Measurements from ENCODE around the gene LURAP1L. TPM values are rescaled to one million over a fixed set of nuclear protein-coding genes. Genes with fewer than 3 reads are reported as not detected.

Gene LURAP1L
- total and polyA plus RNA-seq, 2 of the 4 experiments (the other 2 are of a cell fraction): 6.1 to 10.6 TPM

DNA sequence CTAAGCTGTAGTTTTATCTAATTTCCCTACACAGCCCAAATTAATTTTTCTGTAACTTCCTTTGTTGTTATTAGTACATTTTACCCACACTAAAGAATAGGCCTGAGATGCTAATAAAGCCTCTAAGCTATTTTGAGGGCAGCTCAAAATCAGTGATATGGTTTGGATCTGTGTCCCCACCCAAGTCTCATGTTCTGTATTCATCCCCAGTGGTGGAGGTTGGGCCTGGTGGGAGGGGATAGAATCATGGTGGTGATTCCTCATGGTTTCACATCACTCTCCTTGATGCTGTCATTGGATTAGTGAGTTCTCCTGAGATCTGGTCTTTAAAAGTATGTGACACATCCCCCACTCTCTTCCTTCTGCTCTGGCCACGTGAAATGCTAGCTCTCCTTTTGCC lies 27.3 kb downstream of the LURAP1L start:
- H3K36me3 ChIP-seq (ENCODE audit: control insufficient read depth, insufficient read depth, low read length): peaks cover 6% of the 10 kb centered on the region; the same call in 1 of the 2 replicates
- no peak overlapping the region for H3K4me2 ChIP-seq (ENCODE audit: low read depth, low read length)
- H3K18ac ChIP-seq (ENCODE audit: low read depth, low read length): peak overlapping the region; percentile 12; the same call in 1 of the 2 replicates
- no peak overlapping the region for H3K23ac ChIP-seq (ENCODE audit: low read depth, low read length)
- H2AK9ac ChIP-seq (replicated peaks; ENCODE audit: low read depth, low read length, poor library complexity): no peak overlapping the region
- no peak for ATAC-seq (ENCODE audit: low read depth)
- no peak overlapping the region for H3K9ac ChIP-seq (ENCODE audit: low read depth, low read length)
- H3K4ac ChIP-seq (ENCODE audit: low read depth, low read length): peak overlapping the region; percentile 24; the same call in 1 of the 2 replicates
- peak overlapping the region; percentile 45; the same call in 1 of the 2 replicates for H2BK120ac ChIP-seq (ENCODE audit: low read depth, low read length)
- no peak overlapping the region for H2AFZ ChIP-seq (replicated peaks; ENCODE audit: low read length, poor library complexity)
- peak overlapping the region; percentile 52; the same call in 1 of the 2 replicates for H2BK20ac ChIP-seq (ENCODE audit: low read depth, low read length)
- H2AK5ac ChIP-seq (ENCODE audit: low read depth, low read length): no peak overlapping the region
- H3K9me3 ChIP-seq (ENCODE audit: control insufficient read depth, insufficient read depth, low read length): no peaks in the 10 kb centered on the region
- peak overlapping the region; percentile 30; the same call in 1 of the 3 replicates for H2BK15ac ChIP-seq (ENCODE audit: low read depth, low read length)
- H3K4me3 ChIP-seq (ENCODE audit: insufficient read depth, low read depth, low read length): no peak overlapping the region
- peak overlapping the region; percentile 30; the same call in 1 of the 2 replicates for H3K14ac ChIP-seq (replicated peaks; ENCODE audit: low read depth, low read length)
- in situ Hi-C loops (cut with MboI; ENCODE audit: low sequenced_read_pairs) (no loop called here), dilution Hi-C loops (cut with HindIII; ENCODE audit: low sequenced_read_pairs, unreplicated experiment) (no loop called here), intact Hi-C loops (cut with micrococcal nuclease) (no loop called here)
- peaks cover 2% of the 10 kb centered on the region; the same call in 1 of the 2 replicates for H3K4me1 ChIP-seq (ENCODE audit: control insufficient read depth, insufficient read depth, low read length)
- no peak for DNase-seq
- peak overlapping the region; percentile 31; the same call in 1 of the 2 replicates for H4K91ac ChIP-seq (ENCODE audit: insufficient read depth, low read depth, low read length)
- BruUV-seq (replicated peaks): no TSS peak
- ChIA-PET POLR2A (ENCODE audit: unreplicated experiment) (no interaction called here), CTCF (interaction anchor here (1.0 kb wide), 1 partner anchor 79 kb away, joined by 3 read pairs; no protein-coding TSS in a partner anchor)
- no peak overlapping the region for H2BK5ac ChIP-seq (ENCODE audit: low read depth, low read length, poor library complexity, severe bottlenecking)
- TF ChIP-seq NFE2L2 (IDR thresholded peaks at IDR 0.05; ENCODE audit: low read depth, low read length) (no peak), ELK1 (IDR thresholded peaks at IDR 0.05; ENCODE audit: borderline replicate concordance, low read depth, low read length) (no peak), MXI1 (IDR thresholded peaks at IDR 0.05; ENCODE audit: borderline replicate concordance, low read depth, low read length) (no peak), CTCF (conservative IDR thresholded peaks at IDR 0.05; ENCODE audit: low read depth, low read length) (no peak), RCOR1 (IDR thresholded peaks at IDR 0.05; ENCODE audit: insufficient replicate concordance, low read length) (no peak), CEBPB (IDR thresholded peaks at IDR 0.05; ENCODE audit: low read depth, low read length) (no peak), POLR2A (IDR thresholded peaks at IDR 0.05; ENCODE audit: low read depth, low read length) (no peak), RFX5 (IDR thresholded peaks at IDR 0.05; ENCODE audit: low read depth, low read length) (no peak), RAD21 (IDR thresholded peaks at IDR 0.05; ENCODE audit: low read length) (no peak), FOS (IDR thresholded peaks at IDR 0.05; ENCODE audit: low read depth, low read length) (no peak), SMC3 (IDR thresholded peaks at IDR 0.05; ENCODE audit: low read depth, low read length) (no peak), BHLHE40 (IDR thresholded peaks at IDR 0.05; ENCODE audit: low read depth, low read length) (no peak)
- H4K8ac ChIP-seq (ENCODE audit: low read depth in 2 of 2, low read length in 2 of 2): peak overlapping the region in 1 of 2 experiments; percentile 22; a peak in 1 of 4 replicates
- peaks cover 2 to 6% of the 10 kb centered on the region in 2 experiments; a peak in 2 of 4 replicates for H3K79me1 ChIP-seq (ENCODE audit: low read depth in 1 of 2, low read length in 2 of 2)
- peak overlapping the region; percentile 64; the same call in 1 of the 2 replicates for H4K5ac ChIP-seq (ENCODE audit: low read depth, low read length)
- no peak overlapping the region for H3K56ac ChIP-seq (ENCODE audit: extremely low read depth, insufficient read depth, low read length)
- no peaks in the 10 kb centered on the region for H3K27me3 ChIP-seq (ENCODE audit: control insufficient read depth, insufficient read depth, low read length)
- WGBS, 2 experiments (ENCODE audit: extremely low coverage in 2 of 2, insufficient read length in 1 of 2): 92% methylated on average over 1 of the region's 1 CpG; no CpG with 5 or more reads in 1 of the 2 experiments
- no peaks in the 10 kb centered on the region for H3K9me1 ChIP-seq (ENCODE audit: insufficient read depth, low read length)
- no peaks in the 10 kb centered on the region for H4K20me1 ChIP-seq (ENCODE audit: insufficient read depth, low read length)
- no peak overlapping the region for H3K27ac ChIP-seq (ENCODE audit: insufficient read depth, low read length)

Measured in IMR-90 (cell line).